Liver (tissue), 3 donors: ENCODE measurements around the gene FBXW4.

Source experiments
- EGR1 ChIP-seq, 2 donors: IDR thresholded peaks; 2 replicates each; pipeline ENCODE4 v1.6.1; 2016 to 2018; ENCODE audit warnings: antibody characterized with exemption in 2 of 2, low read depth in 2 of 2
- FOXA1 ChIP-seq: IDR thresholded peaks from 2 replicates; pipeline ENCODE4 v1.6.1; 2016; ENCODE audit warnings: antibody characterized with exemption
- GABPA ChIP-seq, 2 donors: IDR thresholded peaks in 1 of 2; conservative IDR thresholded peaks in 1 of 2; 2 replicates each; pipeline ENCODE4 v1.6.1; 2016; ENCODE audit warnings: antibody characterized with exemption in 2 of 2, mild to moderate bottlenecking in 1 of 2, moderate library complexity in 1 of 2
- JUND ChIP-seq, 2 donors: IDR thresholded peaks; 2 replicates each; pipeline ENCODE4 v1.6.1; 2016; ENCODE audit warnings: antibody characterized with exemption in 2 of 2
- RAD21 ChIP-seq, 2 donors: IDR thresholded peaks; 2 replicates each; pipeline ENCODE4 v1.6.1; 2016; ENCODE audit warnings: antibody characterized with exemption in 2 of 2, mild to moderate bottlenecking in 2 of 2
- SP1 ChIP-seq: IDR thresholded peaks from 2 replicates; pipeline ENCODE4 v1.6.1; 2018; ENCODE audit warnings: antibody characterized with exemption, mild to moderate bottlenecking
- TAF1 ChIP-seq: conservative IDR thresholded peaks from 2 replicates; pipeline ENCODE4 v1.6.1; 2016; ENCODE audit warnings: antibody characterized with exemption, mild to moderate bottlenecking
- YY1 ChIP-seq: IDR thresholded peaks from 2 replicates; pipeline ENCODE4 v1.6.1; 2016; ENCODE audit warnings: antibody characterized with exemption, mild to moderate bottlenecking
- TF ChIP-seq, protein P1 (sequence below): fragments of 150-350 bp; IDR thresholded peaks from 2 replicates; pipeline ENCODE4 v1.5.1; 2017; ENCODE audit warnings: improper control_type of control experiment, low read depth, low read length; ENCODE audit not compliant: missing input control
- TF ChIP-seq, protein P2 (sequence below): IDR thresholded peaks from 2 replicates; pipeline ENCODE4 v1.6.1; 2016; ENCODE audit warnings: antibody characterized with exemption
- TF ChIP-seq, protein P3 (sequence below): IDR thresholded peaks from 2 replicates; pipeline ENCODE4 v1.6.1; 2016; ENCODE audit warnings: antibody characterized with exemption
- TF ChIP-seq, protein P4 (sequence below): IDR thresholded peaks from 2 replicates; pipeline ENCODE4 v1.6.1; 2016; ENCODE audit warnings: antibody characterized with exemption, mild to moderate bottlenecking
- TF ChIP-seq, protein P5 (sequence below): IDR thresholded peaks from 2 replicates; pipeline ENCODE4 v1.6.1; 2016; ENCODE audit warnings: antibody characterized with exemption
- donor health status: healthy.
- donor health status: healthy.

DNA sequence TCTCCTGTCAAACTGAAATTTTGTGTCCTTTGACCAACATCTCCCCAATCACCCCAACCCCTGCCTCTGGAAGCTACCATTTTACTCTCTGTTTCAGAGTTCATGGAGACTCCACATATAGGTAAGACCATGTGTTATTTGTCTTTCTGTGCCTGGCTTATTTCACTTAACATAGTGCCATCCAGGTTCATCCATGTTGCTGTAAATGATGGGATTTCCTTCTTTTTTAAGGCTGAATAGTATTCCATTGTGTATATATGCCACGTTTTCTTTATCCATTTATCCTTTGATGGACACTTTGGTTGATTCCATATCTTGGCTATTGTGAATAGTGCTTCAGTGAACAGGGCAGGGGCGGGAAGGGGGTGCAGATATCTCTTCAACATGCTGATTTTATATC is 18.0 kb upstream of the FBXW4 start:
- TF ChIP-seq, protein P1, sequence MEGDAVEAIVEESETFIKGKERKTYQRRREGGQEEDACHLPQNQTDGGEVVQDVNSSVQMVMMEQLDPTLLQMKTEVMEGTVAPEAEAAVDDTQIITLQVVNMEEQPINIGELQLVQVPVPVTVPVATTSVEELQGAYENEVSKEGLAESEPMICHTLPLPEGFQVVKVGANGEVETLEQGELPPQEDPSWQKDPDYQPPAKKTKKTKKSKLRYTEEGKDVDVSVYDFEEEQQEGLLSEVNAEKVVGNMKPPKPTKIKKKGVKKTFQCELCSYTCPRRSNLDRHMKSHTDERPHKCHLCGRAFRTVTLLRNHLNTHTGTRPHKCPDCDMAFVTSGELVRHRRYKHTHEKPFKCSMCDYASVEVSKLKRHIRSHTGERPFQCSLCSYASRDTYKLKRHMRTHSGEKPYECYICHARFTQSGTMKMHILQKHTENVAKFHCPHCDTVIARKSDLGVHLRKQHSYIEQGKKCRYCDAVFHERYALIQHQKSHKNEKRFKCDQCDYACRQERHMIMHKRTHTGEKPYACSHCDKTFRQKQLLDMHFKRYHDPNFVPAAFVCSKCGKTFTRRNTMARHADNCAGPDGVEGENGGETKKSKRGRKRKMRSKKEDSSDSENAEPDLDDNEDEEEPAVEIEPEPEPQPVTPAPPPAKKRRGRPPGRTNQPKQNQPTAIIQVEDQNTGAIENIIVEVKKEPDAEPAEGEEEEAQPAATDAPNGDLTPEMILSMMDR: no peak
- TF ChIP-seq, protein P2, sequence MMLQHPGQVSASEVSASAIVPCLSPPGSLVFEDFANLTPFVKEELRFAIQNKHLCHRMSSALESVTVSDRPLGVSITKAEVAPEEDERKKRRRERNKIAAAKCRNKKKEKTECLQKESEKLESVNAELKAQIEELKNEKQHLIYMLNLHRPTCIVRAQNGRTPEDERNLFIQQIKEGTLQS: no peak
- TF ChIP-seq GABPA (IDR thresholded peaks at IDR 0.05 in 1 of 2, conservative IDR thresholded peaks at IDR 0.05 in 1 of 2) (no peak), YY1 (no peak), EGR1 (IDR thresholded peaks at IDR 0.05; ENCODE audit: low read depth in 2 of 2) (no peak), RAD21 (IDR thresholded peaks at IDR 0.05) (no peak), TAF1 (no peak), SP1 (no peak), JUND (IDR thresholded peaks at IDR 0.05) (no peak), FOXA1 (no peak)
- TF ChIP-seq, protein P3, sequence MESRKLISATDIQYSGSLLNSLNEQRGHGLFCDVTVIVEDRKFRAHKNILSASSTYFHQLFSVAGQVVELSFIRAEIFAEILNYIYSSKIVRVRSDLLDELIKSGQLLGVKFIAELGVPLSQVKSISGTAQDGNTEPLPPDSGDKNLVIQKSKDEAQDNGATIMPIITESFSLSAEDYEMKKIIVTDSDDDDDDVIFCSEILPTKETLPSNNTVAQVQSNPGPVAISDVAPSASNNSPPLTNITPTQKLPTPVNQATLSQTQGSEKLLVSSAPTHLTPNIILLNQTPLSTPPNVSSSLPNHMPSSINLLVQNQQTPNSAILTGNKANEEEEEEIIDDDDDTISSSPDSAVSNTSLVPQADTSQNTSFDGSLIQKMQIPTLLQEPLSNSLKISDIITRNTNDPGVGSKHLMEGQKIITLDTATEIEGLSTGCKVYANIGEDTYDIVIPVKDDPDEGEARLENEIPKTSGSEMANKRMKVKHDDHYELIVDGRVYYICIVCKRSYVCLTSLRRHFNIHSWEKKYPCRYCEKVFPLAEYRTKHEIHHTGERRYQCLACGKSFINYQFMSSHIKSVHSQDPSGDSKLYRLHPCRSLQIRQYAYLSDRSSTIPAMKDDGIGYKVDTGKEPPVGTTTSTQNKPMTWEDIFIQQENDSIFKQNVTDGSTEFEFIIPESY: no peak
- TF ChIP-seq, protein P4, sequence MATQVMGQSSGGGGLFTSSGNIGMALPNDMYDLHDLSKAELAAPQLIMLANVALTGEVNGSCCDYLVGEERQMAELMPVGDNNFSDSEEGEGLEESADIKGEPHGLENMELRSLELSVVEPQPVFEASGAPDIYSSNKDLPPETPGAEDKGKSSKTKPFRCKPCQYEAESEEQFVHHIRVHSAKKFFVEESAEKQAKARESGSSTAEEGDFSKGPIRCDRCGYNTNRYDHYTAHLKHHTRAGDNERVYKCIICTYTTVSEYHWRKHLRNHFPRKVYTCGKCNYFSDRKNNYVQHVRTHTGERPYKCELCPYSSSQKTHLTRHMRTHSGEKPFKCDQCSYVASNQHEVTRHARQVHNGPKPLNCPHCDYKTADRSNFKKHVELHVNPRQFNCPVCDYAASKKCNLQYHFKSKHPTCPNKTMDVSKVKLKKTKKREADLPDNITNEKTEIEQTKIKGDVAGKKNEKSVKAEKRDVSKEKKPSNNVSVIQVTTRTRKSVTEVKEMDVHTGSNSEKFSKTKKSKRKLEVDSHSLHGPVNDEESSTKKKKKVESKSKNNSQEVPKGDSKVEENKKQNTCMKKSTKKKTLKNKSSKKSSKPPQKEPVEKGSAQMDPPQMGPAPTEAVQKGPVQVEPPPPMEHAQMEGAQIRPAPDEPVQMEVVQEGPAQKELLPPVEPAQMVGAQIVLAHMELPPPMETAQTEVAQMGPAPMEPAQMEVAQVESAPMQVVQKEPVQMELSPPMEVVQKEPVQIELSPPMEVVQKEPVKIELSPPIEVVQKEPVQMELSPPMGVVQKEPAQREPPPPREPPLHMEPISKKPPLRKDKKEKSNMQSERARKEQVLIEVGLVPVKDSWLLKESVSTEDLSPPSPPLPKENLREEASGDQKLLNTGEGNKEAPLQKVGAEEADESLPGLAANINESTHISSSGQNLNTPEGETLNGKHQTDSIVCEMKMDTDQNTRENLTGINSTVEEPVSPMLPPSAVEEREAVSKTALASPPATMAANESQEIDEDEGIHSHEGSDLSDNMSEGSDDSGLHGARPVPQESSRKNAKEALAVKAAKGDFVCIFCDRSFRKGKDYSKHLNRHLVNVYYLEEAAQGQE: no peak
- TF ChIP-seq, protein P5, sequence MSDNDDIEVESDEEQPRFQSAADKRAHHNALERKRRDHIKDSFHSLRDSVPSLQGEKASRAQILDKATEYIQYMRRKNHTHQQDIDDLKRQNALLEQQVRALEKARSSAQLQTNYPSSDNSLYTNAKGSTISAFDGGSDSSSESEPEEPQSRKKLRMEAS: no peak
